ENCODE data around the gene KRTAP9-6.
A peak's percentile ranks its signal among the peaks of the same experiment; 100 is the strongest.
"Not testable (repeated sequence)": the region's sequence is repeated elsewhere in the genome, so short reads cannot be mapped to it uniquely, and the experiment has no call there.

KRTAP9-6 gene

DNA sequence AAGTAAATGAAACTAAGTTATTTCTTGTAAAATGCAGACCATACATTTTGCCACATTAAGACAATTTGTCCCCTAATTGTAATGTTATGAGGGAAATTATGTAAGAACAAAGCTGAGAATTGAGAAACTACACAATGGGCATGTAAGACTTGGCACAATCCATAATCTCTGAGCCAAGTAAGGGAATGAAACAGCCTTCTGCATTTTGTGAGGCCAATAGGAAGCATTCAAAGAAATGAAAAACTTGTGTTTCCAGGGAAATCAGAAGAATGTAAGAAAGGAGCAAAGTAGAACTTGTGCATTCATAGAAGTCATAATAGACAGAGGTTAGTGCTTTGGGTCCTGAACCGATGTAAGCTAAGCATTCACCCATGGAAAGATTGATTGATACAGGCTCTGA lies 13.9 kb upstream of the KRTAP9-6 start:
- Histone ChIP-seq H3K4me3 (ENCODE audit: low read length in 2 of 2) (no peak overlapping the region), H4K91ac (ENCODE audit: low read depth, low read length, poor library complexity) (no peak overlapping the region), H3K23ac (ENCODE audit: low read depth, low read length, poor library complexity) (no peak overlapping the region), H3K14ac (ENCODE audit: low read length) (no peak overlapping the region), H3K36me3 (replicated peaks in 1 of 2; ENCODE audit: control insufficient read depth in 2 of 2, insufficient read depth in 2 of 2, low read length in 2 of 2) (no peaks in the 10 kb centered on the region), H3K4me2 (ENCODE audit: insufficient read depth, low read length, poor library complexity, severe bottlenecking) (no peak overlapping the region), H3K9ac (ENCODE audit: low read depth, low read length, poor library complexity) (no peak overlapping the region), H4K8ac (ENCODE audit: low read depth, low read length) (no peak overlapping the region), H3K79me1 (ENCODE audit: low read depth, low read length) (no peaks in the 10 kb centered on the region), H3K9me3 (replicated peaks in 1 of 2; ENCODE audit: control insufficient read depth in 2 of 2, insufficient read depth in 1 of 2, low read depth in 1 of 2, low read length in 2 of 2) (no peaks in the 10 kb centered on the region), H2AK5ac (ENCODE audit: low read depth, low read length) (no peak overlapping the region), H3K18ac (ENCODE audit: low read length) (no peak overlapping the region), H2BK5ac (ENCODE audit: low read length) (no peak overlapping the region), H2BK12ac (ENCODE audit: low read length) (no peak overlapping the region), H3K4ac (ENCODE audit: low read length) (no peak overlapping the region), H2BK120ac (ENCODE audit: low read depth, low read length) (no peak overlapping the region), H3K27me3 (ENCODE audit: control insufficient read depth in 3 of 3, insufficient read depth in 3 of 3, low read depth in 1 of 3, low read length in 3 of 3) (no peaks in the 10 kb centered on the region), H3K27ac (replicated peaks; ENCODE audit: low read length) (no peak overlapping the region), H2AFZ (ENCODE audit: low read length) (no peak overlapping the region), H2BK15ac (ENCODE audit: low read length) (no peak overlapping the region), H3K4me1 (ENCODE audit: control insufficient read depth in 2 of 2, insufficient read depth in 1 of 2, low read depth in 1 of 2, low read length in 2 of 2) (no peaks in the 10 kb centered on the region)
- DNase-seq (ENCODE audit: low spot score) = no peak
- WGBS, 2 donors (ENCODE audit: extremely low coverage in 2 of 2, insufficient read length in 2 of 2, insufficient replicate concordance in 1 of 2) = no CpG with 5 or more reads among the region's 1 CpG

DNA sequence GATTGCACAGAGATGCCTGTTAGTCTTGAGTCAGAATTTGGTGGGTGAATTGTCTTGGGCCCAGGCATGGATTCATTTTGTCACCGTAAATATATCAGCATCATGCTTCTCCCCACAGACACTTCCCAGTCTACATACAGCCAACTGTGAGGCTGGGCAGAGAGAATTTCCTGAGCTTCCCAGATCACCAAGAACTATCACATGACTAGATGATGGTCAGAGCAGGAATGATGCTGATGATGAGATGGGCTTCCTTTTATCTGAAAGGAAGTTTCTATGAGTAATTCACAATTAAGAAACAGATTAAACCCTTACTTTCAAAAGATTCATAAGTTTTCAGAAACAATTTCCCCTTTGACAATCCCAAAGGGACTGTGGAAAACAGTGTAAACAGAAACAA lies 10.3 kb upstream of the KRTAP9-6 start:
- Histone ChIP-seq H2AFZ (ENCODE audit: low read length) (no peak overlapping the region), H3K23ac (ENCODE audit: low read depth, low read length, poor library complexity) (no peak overlapping the region), H3K4me2 (ENCODE audit: insufficient read depth, low read length, poor library complexity, severe bottlenecking) (no peak overlapping the region), H3K36me3 (replicated peaks in 1 of 2; ENCODE audit: control insufficient read depth in 2 of 2, insufficient read depth in 2 of 2, low read length in 2 of 2) (no peaks in the 10 kb centered on the region), H2BK15ac (ENCODE audit: low read length) (no peak overlapping the region), H2BK12ac (ENCODE audit: low read length) (no peak overlapping the region), H4K91ac (ENCODE audit: low read depth, low read length, poor library complexity) (no peak overlapping the region), H3K4ac (ENCODE audit: low read length) (no peak overlapping the region), H3K18ac (ENCODE audit: low read length) (no peak overlapping the region), H3K4me3 (ENCODE audit: low read length in 2 of 2) (no peak overlapping the region), H2AK5ac (ENCODE audit: low read depth, low read length) (no peak overlapping the region), H3K9ac (ENCODE audit: low read depth, low read length, poor library complexity) (no peak overlapping the region), H3K27me3 (ENCODE audit: control insufficient read depth in 3 of 3, insufficient read depth in 3 of 3, low read depth in 1 of 3, low read length in 3 of 3) (no peaks in the 10 kb centered on the region), H3K9me3 (replicated peaks in 1 of 2; ENCODE audit: control insufficient read depth in 2 of 2, insufficient read depth in 1 of 2, low read depth in 1 of 2, low read length in 2 of 2) (no peaks in the 10 kb centered on the region), H3K4me1 (ENCODE audit: control insufficient read depth in 2 of 2, insufficient read depth in 1 of 2, low read depth in 1 of 2, low read length in 2 of 2) (no peaks in the 10 kb centered on the region), H4K8ac (ENCODE audit: low read depth, low read length) (no peak overlapping the region), H2BK120ac (ENCODE audit: low read depth, low read length) (no peak overlapping the region), H3K79me1 (ENCODE audit: low read depth, low read length) (no peaks in the 10 kb centered on the region), H3K14ac (ENCODE audit: low read length) (no peak overlapping the region), H3K27ac (replicated peaks; ENCODE audit: low read length) (no peak overlapping the region), H2BK5ac (ENCODE audit: low read length) (no peak overlapping the region)
- DNase-seq (ENCODE audit: low spot score) = no peak
- no CpG with 5 or more reads among the region's 1 CpG for WGBS, 2 donors (ENCODE audit: extremely low coverage in 2 of 2, insufficient read length in 2 of 2, insufficient replicate concordance in 1 of 2)

DNA sequence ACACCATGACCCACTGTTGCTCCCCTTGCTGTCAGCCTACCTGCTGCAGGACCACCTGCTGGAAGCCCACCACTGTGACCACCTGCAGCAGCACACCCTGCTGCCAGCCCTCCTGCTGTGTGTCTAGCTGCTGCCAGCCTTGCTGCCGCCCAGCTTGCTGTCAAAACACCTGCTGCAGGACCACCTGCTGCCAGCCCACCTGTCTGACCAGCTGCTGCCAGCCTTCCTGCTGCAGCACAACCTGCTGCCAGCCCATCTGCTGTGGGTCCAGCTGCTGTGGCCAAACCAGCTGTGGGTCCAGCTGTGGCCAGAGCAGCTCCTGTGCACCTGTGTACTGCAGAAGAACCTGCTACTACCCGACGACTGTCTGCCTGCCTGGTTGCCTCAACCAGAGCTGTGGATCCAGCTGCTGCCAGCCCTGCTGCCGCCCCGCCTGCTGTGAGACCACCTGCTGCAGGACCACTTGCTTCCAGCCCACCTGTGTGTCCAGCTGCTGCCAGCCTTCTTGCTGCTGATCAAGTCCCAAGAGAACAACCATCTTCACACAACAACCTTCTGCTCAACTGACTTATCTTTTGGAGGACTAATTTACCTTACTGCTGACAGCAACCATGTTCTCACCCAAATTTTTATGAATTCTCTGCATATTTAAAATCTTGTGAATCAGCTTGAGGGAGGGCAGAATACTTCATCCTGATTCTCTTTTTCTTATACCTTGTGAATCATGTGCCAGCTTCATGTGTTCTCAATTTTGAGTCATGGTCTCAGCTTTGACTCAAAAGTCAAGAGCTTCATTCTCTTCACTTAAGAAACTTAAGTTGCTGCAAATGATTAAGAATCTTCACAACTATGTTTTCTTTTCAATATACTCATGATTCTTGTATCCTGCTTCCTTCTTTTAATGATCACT lies 9.5 kb upstream of the KRTAP9-6 start, which contains the start of gene KRTAP9-9:
Gene KRTAP9-9, plus strand, starts transcription at position 4 of the 910 bp plus-strand sequence.
- not testable (repeated sequence) for H3K14ac ChIP-seq (ENCODE audit: low read length); H2BK15ac ChIP-seq (ENCODE audit: low read length); H3K27ac ChIP-seq (replicated peaks; ENCODE audit: low read length); H3K79me1 ChIP-seq (ENCODE audit: low read depth, low read length); H3K27me3 ChIP-seq (ENCODE audit: control insufficient read depth in 3 of 3, insufficient read depth in 3 of 3, low read depth in 1 of 3, low read length in 3 of 3); H2AK5ac ChIP-seq (ENCODE audit: low read depth, low read length); DNase-seq (ENCODE audit: low spot score); H2BK12ac ChIP-seq (ENCODE audit: low read length); H3K4me3 ChIP-seq (ENCODE audit: low read length in 2 of 2); H2BK5ac ChIP-seq (ENCODE audit: low read length); H3K4me1 ChIP-seq (ENCODE audit: control insufficient read depth in 2 of 2, insufficient read depth in 1 of 2, low read depth in 1 of 2, low read length in 2 of 2); H2BK120ac ChIP-seq (ENCODE audit: low read depth, low read length); H3K23ac ChIP-seq (ENCODE audit: low read depth, low read length, poor library complexity); H3K36me3 ChIP-seq (replicated peaks in 1 of 2; ENCODE audit: control insufficient read depth in 2 of 2, insufficient read depth in 2 of 2, low read length in 2 of 2); H4K91ac ChIP-seq (ENCODE audit: low read depth, low read length, poor library complexity); H3K4me2 ChIP-seq (ENCODE audit: insufficient read depth, low read length, poor library complexity, severe bottlenecking); H3K4ac ChIP-seq (ENCODE audit: low read length); H2AFZ ChIP-seq (ENCODE audit: low read length); H3K9me3 ChIP-seq (replicated peaks in 1 of 2; ENCODE audit: control insufficient read depth in 2 of 2, insufficient read depth in 1 of 2, low read depth in 1 of 2, low read length in 2 of 2)
- peak within 1 kb of the TSS; percentile 76 for H3K18ac ChIP-seq (ENCODE audit: low read length)
- peak within 1 kb of the TSS; percentile 44 for H3K9ac ChIP-seq (ENCODE audit: low read depth, low read length, poor library complexity)
- H4K8ac ChIP-seq (ENCODE audit: low read depth, low read length) = peak within 1 kb of the TSS; percentile 82
- no CpG with 5 or more reads among the region's 5 CpGs for WGBS, 2 donors (ENCODE audit: extremely low coverage in 2 of 2, insufficient read length in 2 of 2, insufficient replicate concordance in 1 of 2)

DNA sequence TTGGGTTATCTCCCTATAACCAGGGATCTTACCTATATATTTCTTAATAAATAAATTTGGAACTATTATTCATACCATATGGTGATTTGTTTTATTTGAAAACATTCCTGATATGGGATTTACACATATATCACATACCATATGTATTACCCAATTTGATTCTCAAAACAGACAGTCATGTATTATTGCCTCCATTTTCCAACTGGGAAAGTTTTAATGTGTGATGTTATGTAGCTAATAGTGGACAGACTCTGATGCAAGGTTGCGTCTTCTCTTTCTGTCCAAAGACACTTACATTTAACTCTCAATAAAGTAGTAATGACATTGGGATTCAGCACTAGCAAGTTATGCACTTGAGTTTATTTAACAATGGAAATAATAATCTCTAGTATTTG lies 8.9 kb upstream of the KRTAP9-6 start:
- H3K23ac ChIP-seq (ENCODE audit: low read depth, low read length, poor library complexity) = no peak overlapping the region
- DNase-seq (ENCODE audit: low spot score) = no peak
- no peak overlapping the region for H2BK120ac ChIP-seq (ENCODE audit: low read depth, low read length)
- no peak overlapping the region for H3K4me2 ChIP-seq (ENCODE audit: insufficient read depth, low read length, poor library complexity, severe bottlenecking)
- no peak overlapping the region for H3K4ac ChIP-seq (ENCODE audit: low read length)
- H3K9me3 ChIP-seq (replicated peaks in 1 of 2; ENCODE audit: control insufficient read depth in 2 of 2, insufficient read depth in 1 of 2, low read depth in 1 of 2, low read length in 2 of 2) = no peaks in the 10 kb centered on the region
- no peak overlapping the region for H3K18ac ChIP-seq (ENCODE audit: low read length)
- H3K4me3 ChIP-seq (ENCODE audit: low read length in 2 of 2) = no peak overlapping the region
- H3K27me3 ChIP-seq (ENCODE audit: control insufficient read depth in 3 of 3, insufficient read depth in 3 of 3, low read depth in 1 of 3, low read length in 3 of 3) = no peaks in the 10 kb centered on the region
- H3K14ac ChIP-seq (ENCODE audit: low read length) = no peak overlapping the region
- no peak overlapping the region for H4K91ac ChIP-seq (ENCODE audit: low read depth, low read length, poor library complexity)
- no peaks in the 10 kb centered on the region for H3K4me1 ChIP-seq (ENCODE audit: control insufficient read depth in 2 of 2, insufficient read depth in 1 of 2, low read depth in 1 of 2, low read length in 2 of 2)
- WGBS, 2 donors (ENCODE audit: extremely low coverage in 2 of 2, insufficient read length in 2 of 2, insufficient replicate concordance in 1 of 2) = no CpG with 5 or more reads among the region's 1 CpG
- H4K8ac ChIP-seq (ENCODE audit: low read depth, low read length) = no peak overlapping the region
- H2BK5ac ChIP-seq (ENCODE audit: low read length) = no peak overlapping the region
- H2BK15ac ChIP-seq (ENCODE audit: low read length) = no peak overlapping the region
- H2AFZ ChIP-seq (ENCODE audit: low read length) = no peak overlapping the region
- no peak overlapping the region for H3K9ac ChIP-seq (ENCODE audit: low read depth, low read length, poor library complexity)
- H3K36me3 ChIP-seq (replicated peaks in 1 of 2; ENCODE audit: control insufficient read depth in 2 of 2, insufficient read depth in 2 of 2, low read length in 2 of 2) = no peaks in the 10 kb centered on the region
- no peak overlapping the region for H2AK5ac ChIP-seq (ENCODE audit: low read depth, low read length)
- no peak overlapping the region for H2BK12ac ChIP-seq (ENCODE audit: low read length)
- H3K27ac ChIP-seq (replicated peaks; ENCODE audit: low read length) = no peak overlapping the region
- no peaks in the 10 kb centered on the region for H3K79me1 ChIP-seq (ENCODE audit: low read depth, low read length)

Data from neuronal stem cell (in vitro differentiated cells).